PC-9 (cell line): ENCODE measurements around the gene DHRS2. TPM values are rescaled to one million over a fixed set of nuclear protein-coding genes. Genes with fewer than 3 reads are reported as not detected.

Source experiments
- BruUV-seq: library from RNA; stranded (reverse); fragments of 400-500 nt; replicated peaks from 2 replicates; lab custom pipeline; 2021; lab: Mats Ljungman, UMichigan
- CTCF ChIA-PET: fragments of 300-600 bp; sonication (Branson Sonifier 250); formaldehyde crosslinking; loops from one replicate; lab custom pipeline; 2022; ENCODE audit warnings: antibody characterized with exemption; lab: Charles Lee
- POLR2A ChIA-PET: fragments of 300-600 bp; sonication (Branson Sonifier 250); formaldehyde crosslinking; loops from one replicate; lab custom pipeline; 2022; ENCODE audit warnings: antibody characterized with exemption; ENCODE audit not compliant: unreplicated experiment; lab: Charles Lee
- DNase-seq, 2 experiments: peaks; one replicate each; pipeline versions ENCODE4 v3.0.0 to v3.0.0-alpha.2; 2015 to 2022; ENCODE audit warnings: mixed read lengths in 1 of 2
- H2AFZ ChIP-seq: fragments of 200-600 bp; sonication (generic); 2 replicates; pipeline ENCODE4 v1.8.1; 2017; ENCODE audit warnings: antibody characterized with exemption
- H3F3A ChIP-seq: fragments of 200-600 bp; sonication (generic); 2 replicates; pipeline ENCODE4 v1.8.1; 2017; ENCODE audit warnings: antibody characterized with exemption, mild to moderate bottlenecking, low read depth; ENCODE audit not compliant: insufficient read depth
- H3K27ac ChIP-seq: fragments of 200-600 bp; sonication (generic); 2 replicates; pipeline ENCODE4 v1.6.1; 2016; ENCODE audit warnings: mixed run types
- H3K27me3 ChIP-seq: fragments of 200-600 bp; sonication (generic); 2 replicates; pipeline ENCODE4 v1.6.1; 2016; ENCODE audit warnings: low read depth, mixed run types; ENCODE audit not compliant: insufficient read depth
- H3K36me3 ChIP-seq: fragments of 200-600 bp; sonication (generic); 2 replicates; pipeline ENCODE4 v1.6.1; 2016; ENCODE audit warnings: low read depth, mixed run types
- H3K4me1 ChIP-seq: fragments of 200-600 bp; sonication (generic); replicated peaks from 2 replicates; pipeline ENCODE4 v1.6.1; 2016; ENCODE audit warnings: mixed run types; ENCODE audit not compliant: insufficient read depth
- H3K4me2 ChIP-seq: fragments of 200-600 bp; sonication (generic); 2 replicates; pipeline ENCODE4 v1.6.1; 2017; ENCODE audit warnings: mixed run types
- H3K4me3 ChIP-seq: fragments of 200-600 bp; sonication (generic); 2 replicates; pipeline ENCODE4 v1.6.1; 2016; ENCODE audit warnings: mixed run types
- H3K79me2 ChIP-seq: fragments of 200-600 bp; sonication (generic); 2 replicates; pipeline ENCODE4 v1.6.1; 2017; ENCODE audit warnings: low read depth, mixed run types
- H3K9me2 ChIP-seq: fragments of 200-600 bp; sonication (generic); 2 replicates; pipeline ENCODE4 v1.8.1; 2017; ENCODE audit warnings: mild to moderate bottlenecking; ENCODE audit not compliant: insufficient read depth
- H3K9me3 ChIP-seq: fragments of 200-600 bp; sonication (generic); 2 replicates; pipeline ENCODE4 v1.8.1; 2016; ENCODE audit warnings: low read depth; ENCODE audit not compliant: insufficient read depth
- H4K20me1 ChIP-seq: fragments of 200-600 bp; sonication (generic); 2 replicates; pipeline ENCODE4 v1.8.1; 2017; ENCODE audit not compliant: insufficient read depth
- EZH2 ChIP-seq: fragments of 200-600 bp; sonication (generic); IDR thresholded peaks from 2 replicates; pipeline ENCODE4 v1.8.0; 2017; ENCODE audit warnings: antibody characterized with exemption, low read depth
- intact Hi-C: fragments of 100-400 bp; cut with micrococcal nuclease; formaldehyde crosslinking; loops from one replicate; pipeline ENCODE4 v1.10.0; 2022; ENCODE audit not compliant: unreplicated experiment
- total RNA-seq: library from RNA; stranded (reverse); gene quantifications from 2 replicates; pipeline ENCODE4 v1.2.3, GENCODE V29; 2021
- TF ChIP-seq, protein P1 (sequence below): fragments of 200-600 bp; sonication (generic); conservative IDR thresholded peaks from 2 replicates; pipeline ENCODE4 v1.6.1; 2017; ENCODE audit warnings: mixed run types, antibody characterized with exemption, mild to moderate bottlenecking, moderate library complexity

DHRS2 gene
- total RNA-seq, 1 experiment from 2014 or later: 0.55 TPM

DNA sequence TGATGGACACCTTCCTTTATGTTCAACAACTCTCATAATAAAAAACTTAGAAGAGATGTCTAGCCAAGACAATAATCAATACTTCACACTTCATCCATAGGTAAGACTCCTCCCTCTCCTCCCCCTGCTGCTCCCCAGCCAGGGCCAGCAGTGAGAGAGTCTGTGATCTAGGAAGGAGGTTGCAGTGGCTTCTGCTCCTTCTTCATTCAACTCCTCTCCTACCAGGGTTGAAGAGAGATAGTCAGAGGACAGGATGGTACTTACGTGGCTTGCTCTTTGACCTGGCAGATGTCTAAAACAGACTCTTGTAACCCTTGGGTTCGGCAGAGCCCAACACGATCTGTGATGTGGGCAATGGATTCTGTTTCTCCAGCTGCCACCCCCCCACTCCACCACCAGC lies 31.0 kb downstream of the DHRS2 start:
- TF ChIP-seq EZH2: no peak
- TF ChIP-seq, protein P1, sequence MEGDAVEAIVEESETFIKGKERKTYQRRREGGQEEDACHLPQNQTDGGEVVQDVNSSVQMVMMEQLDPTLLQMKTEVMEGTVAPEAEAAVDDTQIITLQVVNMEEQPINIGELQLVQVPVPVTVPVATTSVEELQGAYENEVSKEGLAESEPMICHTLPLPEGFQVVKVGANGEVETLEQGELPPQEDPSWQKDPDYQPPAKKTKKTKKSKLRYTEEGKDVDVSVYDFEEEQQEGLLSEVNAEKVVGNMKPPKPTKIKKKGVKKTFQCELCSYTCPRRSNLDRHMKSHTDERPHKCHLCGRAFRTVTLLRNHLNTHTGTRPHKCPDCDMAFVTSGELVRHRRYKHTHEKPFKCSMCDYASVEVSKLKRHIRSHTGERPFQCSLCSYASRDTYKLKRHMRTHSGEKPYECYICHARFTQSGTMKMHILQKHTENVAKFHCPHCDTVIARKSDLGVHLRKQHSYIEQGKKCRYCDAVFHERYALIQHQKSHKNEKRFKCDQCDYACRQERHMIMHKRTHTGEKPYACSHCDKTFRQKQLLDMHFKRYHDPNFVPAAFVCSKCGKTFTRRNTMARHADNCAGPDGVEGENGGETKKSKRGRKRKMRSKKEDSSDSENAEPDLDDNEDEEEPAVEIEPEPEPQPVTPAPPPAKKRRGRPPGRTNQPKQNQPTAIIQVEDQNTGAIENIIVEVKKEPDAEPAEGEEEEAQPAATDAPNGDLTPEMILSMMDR: no peak
- ChIA-PET CTCF (no interaction called here), POLR2A (interaction anchor here (0.7 to 0.9 kb wide), 2 partner anchors 28 to 500 kb away, joined by 3 to 5 read pairs; no protein-coding TSS in a partner anchor)
- Histone ChIP-seq H2AFZ (no peak overlapping the region), H3K4me3 (no peak overlapping the region), H3F3A (peaks cover 6% of the 10 kb centered on the region; the same call in 1 of the 2 replicates), H3K4me1 (peaks cover 31% of the 10 kb centered on the region), H3K27me3 (no peaks in the 10 kb centered on the region), H3K27ac (peak overlapping the region; percentile 51; the same call in 1 of the 2 replicates), H3K79me2 (no peaks in the 10 kb centered on the region), H3K9me2 (no peaks in the 10 kb centered on the region), H4K20me1 (no peaks in the 10 kb centered on the region), H3K36me3 (no peaks in the 10 kb centered on the region), H3K9me3 (no peaks in the 10 kb centered on the region), H3K4me2 (peak overlapping the region; percentile 23; the same call in 1 of the 2 replicates)
- BruUV-seq: no TSS peak
- no peak for DNase-seq
- intact Hi-C loops: loop anchor here (2.0 to 5.0 kb wide), 2 partner anchors 35 to 78 kb away; no protein-coding TSS in a partner anchor

DNA sequence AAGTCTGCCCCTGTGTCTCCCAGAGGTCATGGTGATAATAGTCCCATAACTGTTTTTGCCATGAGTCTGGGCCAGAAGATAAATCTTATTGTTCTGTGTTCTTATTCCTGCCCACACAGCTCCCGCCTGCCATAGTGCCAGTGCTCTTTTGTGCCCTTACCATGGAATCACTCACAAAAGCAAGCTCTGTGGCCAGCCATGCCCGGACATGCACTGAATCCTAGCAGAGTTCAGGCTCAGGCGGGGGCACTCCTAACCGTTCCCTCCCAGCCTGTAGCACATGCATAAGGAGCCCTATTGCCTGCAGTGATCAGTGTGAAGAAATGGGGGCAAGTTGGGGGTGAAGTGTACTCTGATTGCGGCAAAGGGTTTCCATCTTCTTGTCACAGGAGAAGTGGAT lies 33.3 kb downstream of the DHRS2 start:
- no peak overlapping the region for H3K4me3 ChIP-seq
- no peaks in the 10 kb centered on the region for H3K9me2 ChIP-seq
- TF ChIP-seq, protein P1: no peak
- no peak for TF ChIP-seq EZH2
- H3K4me1 ChIP-seq: peaks cover 30% of the 10 kb centered on the region
- no peaks in the 10 kb centered on the region for H3K27me3 ChIP-seq
- ChIA-PET POLR2A (no interaction called here), CTCF (no interaction called here)
- H3F3A ChIP-seq: peaks cover 6% of the 10 kb centered on the region; the same call in 1 of the 2 replicates
- no TSS peak for BruUV-seq
- DNase-seq: no peak
- H4K20me1 ChIP-seq: no peaks in the 10 kb centered on the region
- H3K36me3 ChIP-seq: no peaks in the 10 kb centered on the region
- no peak overlapping the region for H3K4me2 ChIP-seq
- no peaks in the 10 kb centered on the region for H3K9me3 ChIP-seq
- H3K79me2 ChIP-seq: no peaks in the 10 kb centered on the region
- intact Hi-C loops: loop anchor here (5.0 kb wide), 1 partner anchor 37 kb away; no protein-coding TSS in a partner anchor
- no peak overlapping the region for H2AFZ ChIP-seq
- no peak overlapping the region for H3K27ac ChIP-seq

GRCh38 chr14:23670481-23670880 lies 34.3 kb downstream of the DHRS2 start:
- Histone ChIP-seq H3K9me3 (no peaks in the 10 kb centered on the region), H3K36me3 (no peaks in the 10 kb centered on the region), H3K27me3 (no peaks in the 10 kb centered on the region), H3K4me3 (no peak overlapping the region), H3K4me2 (no peak overlapping the region), H3K79me2 (no peaks in the 10 kb centered on the region), H2AFZ (no peak overlapping the region), H3F3A (peaks cover 6% of the 10 kb centered on the region; the same call in 1 of the 2 replicates), H3K4me1 (peaks cover 20% of the 10 kb centered on the region), H3K27ac (no peak overlapping the region), H3K9me2 (no peaks in the 10 kb centered on the region), H4K20me1 (no peaks in the 10 kb centered on the region)
- intact Hi-C loops: no loop called here
- CTCF ChIA-PET: no interaction called here
- POLR2A ChIA-PET: no interaction called here
- BruUV-seq: no TSS peak
- no peak for DNase-seq
- no peak for TF ChIP-seq EZH2
- TF ChIP-seq, protein P1: no peak
